ENCODE measurements around the gene SRC.

Gene SRC

GRCh38 chr20:37396416-37397075, 50.6 kb downstream of the SRC start:
- no peak for DNase-seq (ENCODE audit: low read depth)

GRCh38 chr20:37397076-37397953, 51.4 kb downstream of the SRC start:
- DNase-seq (ENCODE audit: low read depth) = no peak

DNA sequence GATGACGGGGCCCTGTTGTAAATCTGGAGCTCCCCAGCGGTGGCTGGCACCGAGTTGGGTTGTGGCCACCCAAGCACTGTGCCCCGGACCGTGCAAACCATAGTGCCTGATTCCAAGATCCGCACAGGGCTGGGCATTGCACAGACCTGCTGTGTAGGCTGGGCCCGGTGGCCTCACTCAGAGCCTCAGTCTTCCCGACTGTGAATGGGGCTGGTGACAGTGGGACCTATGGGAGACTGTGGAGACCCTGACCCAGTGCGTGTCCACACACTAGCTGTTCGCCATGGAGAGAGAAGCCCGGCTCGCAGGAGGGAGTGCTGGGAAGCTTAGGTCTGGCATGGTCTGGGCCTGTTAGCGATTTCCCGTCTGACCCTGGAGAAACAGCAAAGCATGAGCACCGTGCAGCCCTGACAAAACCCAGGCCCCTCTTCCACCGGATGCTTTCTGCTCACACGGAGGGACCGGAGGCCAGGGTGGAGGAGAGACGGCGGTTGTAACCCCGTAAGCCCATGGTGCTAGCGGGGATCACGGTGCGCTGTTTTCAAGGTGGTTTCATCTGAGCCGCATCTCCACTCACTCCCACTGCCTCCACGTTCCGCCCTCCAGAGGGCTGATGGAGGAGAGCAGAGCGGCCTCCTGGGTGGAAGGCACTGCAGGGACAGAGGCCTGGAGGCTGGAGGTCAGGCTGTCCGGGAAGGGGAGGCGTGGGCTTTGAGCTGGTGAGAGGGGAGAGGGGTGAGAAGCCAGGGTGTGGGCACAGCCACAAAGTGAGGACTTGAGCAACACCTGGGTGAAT, 52.2 kb downstream of the SRC start:
- DNase-seq (ENCODE audit: low read depth) = no peak

GRCh38 chr20:37398750-37399621, 53.0 kb downstream of the SRC start:
- DNase-seq (ENCODE audit: low read depth) = no peak

DNA sequence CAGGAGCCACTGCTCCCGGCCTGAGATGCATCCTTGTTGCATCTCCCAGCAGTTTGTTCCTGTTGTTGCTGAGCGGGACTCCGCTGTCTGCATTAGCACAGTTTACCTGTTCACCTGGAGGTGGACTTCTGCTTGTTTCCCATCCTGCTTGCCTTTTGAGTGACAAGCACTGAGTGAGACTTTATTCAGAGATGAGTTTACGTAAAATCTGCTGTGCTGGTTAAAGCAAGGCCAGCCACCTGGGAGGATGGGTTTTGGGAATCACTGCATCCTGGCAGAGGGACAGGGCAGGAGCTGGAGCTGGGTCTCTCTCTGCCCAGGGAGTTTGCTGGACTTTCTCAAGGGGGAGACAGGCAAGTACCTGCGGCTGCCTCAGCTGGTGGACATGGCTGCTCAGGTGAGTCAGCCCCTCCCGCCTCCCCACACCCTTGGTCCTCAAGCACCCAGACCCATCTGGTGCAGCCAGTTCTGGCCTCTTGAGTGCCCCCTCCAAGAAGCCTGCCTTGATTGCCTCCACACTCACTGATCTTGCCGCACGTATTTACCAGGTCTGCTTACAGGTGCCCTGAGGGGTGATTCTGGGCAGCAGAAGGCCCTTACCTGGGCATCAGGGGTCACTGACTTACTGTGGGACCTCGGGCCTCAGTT, 55.5 kb downstream of the SRC start:
- DNase-seq (ENCODE audit: low read depth) = no peak

GRCh38 chr20:37401930-37402675, 56.2 kb downstream of the SRC start:
- DNase-seq (ENCODE audit: low read depth) = no peak

DNA sequence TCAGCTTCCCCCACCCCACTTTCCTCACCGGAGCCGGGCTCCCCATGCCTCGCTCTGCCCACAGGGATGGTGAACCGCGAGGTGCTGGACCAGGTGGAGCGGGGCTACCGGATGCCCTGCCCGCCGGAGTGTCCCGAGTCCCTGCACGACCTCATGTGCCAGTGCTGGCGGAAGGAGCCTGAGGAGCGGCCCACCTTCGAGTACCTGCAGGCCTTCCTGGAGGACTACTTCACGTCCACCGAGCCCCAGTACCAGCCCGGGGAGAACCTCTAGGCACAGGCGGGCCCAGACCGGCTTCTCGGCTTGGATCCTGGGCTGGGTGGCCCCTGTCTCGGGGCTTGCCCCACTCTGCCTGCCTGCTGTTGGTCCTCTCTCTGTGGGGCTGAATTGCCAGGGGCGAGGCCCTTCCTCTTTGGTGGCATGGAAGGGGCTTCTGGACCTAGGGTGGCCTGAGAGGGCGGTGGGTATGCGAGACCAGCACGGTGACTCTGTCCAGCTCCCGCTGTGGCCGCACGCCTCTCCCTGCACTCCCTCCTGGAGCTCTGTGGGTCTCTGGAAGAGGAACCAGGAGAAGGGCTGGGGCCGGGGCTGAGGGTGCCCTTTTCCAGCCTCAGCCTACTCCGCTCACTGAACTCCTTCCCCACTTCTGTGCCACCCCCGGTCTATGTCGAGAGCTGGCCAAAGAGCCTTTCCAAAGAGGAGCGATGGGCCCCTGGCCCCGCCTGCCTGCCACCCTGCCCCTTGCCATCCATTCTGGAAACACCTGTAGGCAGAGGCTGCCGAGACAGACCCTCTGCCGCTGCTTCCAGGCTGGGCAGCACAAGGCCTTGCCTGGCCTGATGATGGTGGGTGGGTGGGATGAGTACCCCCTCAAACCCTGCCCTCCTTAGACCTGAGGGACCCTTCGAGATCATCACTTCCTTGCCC, 57.4 kb downstream of the SRC start:
- DNase-seq (ENCODE audit: low read depth) = no peak

DNA sequence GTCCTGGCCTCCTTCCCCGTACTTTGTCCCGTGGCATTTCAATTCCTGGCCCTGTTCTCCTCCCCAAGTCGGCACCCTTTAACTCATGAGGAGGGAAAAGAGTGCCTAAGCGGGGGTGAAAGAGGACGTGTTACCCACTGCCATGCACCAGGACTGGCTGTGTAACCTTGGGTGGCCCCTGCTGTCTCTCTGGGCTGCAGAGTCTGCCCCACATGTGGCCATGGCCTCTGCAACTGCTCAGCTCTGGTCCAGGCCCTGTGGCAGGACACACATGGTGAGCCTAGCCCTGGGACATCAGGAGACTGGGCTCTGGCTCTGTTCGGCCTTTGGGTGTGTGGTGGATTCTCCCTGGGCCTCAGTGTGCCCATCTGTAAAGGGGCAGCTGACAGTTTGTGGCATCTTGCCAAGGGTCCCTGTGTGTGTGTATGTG, 58.5 kb downstream of the SRC start:
- DNase-seq (ENCODE audit: low read depth) = no peak

DNA sequence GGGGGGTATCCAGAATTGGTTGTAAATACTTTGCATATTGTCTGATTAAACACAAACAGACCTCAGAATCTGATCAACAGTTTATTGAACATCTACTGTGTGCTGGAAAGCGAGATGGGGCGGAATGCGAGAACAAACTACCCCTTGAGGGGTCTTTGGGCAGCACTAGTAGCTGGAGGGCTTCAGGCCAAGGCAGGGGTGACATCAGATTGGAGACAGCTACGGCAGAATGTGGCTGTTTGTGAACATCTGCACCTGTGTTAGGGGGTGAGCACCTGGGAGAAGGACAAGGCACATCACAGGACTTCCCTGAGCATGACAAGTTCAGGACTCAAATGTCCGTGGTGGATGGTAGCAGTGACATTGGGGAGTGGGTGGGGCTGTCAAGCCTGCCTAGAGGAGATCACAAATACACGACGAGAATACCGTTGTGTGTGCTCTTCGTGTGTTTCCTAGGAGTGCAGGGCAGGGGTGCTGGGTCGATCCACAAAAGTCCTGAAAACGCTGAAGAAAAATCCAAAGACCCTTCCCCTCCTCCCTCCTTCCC, 59.5 kb downstream of the SRC start:
- DNase-seq (ENCODE audit: low read depth) = no peak

GRCh38 chr20:37406010-37406998, 60.4 kb downstream of the SRC start:
- no peak for DNase-seq (ENCODE audit: low read depth)

DNA sequence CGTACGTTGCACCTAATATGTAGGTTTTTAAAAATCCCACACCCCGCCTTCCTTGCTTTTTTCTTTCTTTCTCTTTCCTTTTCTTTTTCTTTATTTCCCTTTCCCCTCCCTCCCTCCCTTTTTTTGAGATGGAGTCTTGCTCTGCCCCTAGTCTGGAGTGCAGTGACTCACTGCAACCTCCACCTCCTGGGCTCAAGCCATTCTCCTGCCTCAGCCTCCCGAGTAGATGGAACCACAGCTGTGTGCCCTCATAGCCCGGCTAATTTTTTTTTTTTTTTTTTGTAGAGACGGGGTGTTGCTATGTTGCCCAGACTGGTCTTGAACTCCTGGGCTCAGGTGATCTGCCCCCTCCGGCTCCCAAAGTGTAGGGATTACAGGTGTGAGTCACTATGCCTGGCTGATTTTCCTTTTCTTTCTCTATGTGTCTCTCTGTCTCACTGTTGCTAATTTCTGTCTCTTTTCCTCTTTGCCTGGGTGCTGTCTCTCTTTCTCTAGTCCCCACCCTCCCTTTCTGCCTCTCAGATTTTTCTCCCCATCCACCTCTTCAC, 61.2 kb downstream of the SRC start:
- no peak for DNase-seq (ENCODE audit: low read depth)

- no peak for DNase-seq (ENCODE audit: low read depth)
These were observed 61.6 kb downstream of the SRC start for GRCh38 chr20:37407573-37408002.

DNA sequence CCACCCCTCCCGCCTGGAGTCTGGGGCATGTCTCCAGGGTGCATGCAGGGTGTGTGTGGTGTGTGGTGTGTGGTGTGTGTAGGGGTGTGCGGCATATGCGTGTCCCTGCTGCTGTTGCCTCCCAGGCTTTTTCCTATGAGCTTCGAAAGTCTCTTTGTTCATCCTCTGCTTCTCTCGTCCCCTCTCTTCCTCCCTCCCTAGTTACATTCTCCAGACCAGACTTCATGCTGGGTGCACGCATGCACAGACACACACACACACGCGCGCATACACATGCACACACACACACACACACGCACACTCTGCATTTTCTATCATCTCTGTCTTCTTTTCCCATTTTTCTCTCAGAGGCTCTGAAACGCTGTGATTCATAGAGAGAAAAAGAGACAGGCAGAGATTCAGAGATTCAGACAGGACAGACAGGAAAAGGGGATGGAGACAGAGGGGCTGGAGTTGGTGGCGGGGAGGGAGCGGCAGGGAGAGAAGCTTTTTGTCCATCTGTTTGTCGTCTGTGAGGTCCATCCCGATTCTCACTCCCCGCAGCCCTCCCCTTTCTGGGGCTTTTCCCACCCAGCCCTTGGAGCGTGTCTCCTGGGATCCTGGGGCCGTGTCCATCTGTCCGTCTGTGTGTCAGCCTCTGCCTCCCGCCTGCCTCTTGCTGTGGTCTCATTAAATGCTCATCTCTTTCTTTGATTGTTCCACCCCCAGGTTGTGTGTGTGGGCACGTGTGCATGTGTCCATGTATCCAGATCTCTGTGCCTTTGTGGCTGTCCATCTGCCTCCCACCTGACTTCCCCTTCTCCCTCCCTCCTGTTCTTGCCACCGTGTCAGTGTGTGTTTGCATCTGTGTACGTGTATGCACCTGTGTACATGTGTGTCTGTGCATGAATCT, 62.6 kb downstream of the SRC start:
- DNase-seq (ENCODE audit: low read depth) = no peak

GRCh38 chr20:37411408-37412219, 65.7 kb downstream of the SRC start:
- DNase-seq (ENCODE audit: low read depth) = no peak

GRCh38 chr20:37413023-37413334, 67.0 kb downstream of the SRC start:
- DNase-seq (ENCODE audit: low read depth) = no peak

DNA sequence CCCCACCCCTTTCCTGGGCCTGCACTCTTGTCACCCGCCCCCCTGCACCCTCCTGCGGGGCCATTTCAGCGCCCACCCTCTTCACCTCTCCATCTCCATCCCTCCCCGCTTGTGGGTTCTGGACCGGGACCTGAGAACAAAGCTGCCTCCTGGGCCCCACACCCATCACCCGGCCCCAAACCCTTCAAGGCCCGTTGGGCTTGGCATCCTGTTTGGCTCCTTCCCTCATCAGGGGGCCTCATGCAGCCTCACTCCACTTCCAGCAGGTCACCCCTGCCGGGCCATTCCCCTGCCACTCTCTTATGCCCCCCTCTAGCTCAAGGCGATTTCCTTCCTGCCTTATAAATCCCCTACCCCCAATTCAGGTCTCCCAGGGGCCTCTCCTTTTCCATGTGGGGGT, 67.4 kb downstream of the SRC start:
- no peak for DNase-seq (ENCODE audit: low read depth)
